GM20000 (cell line): ENCODE data around the gene EEIG1.

Experiments
- DNase-seq: peaks from one replicate; pipeline ENCODE4 v3.0.0; 2012; ENCODE audit warnings: low spot score
- CTCF ChIP-seq: IDR thresholded peaks from 2 replicates; pipeline ENCODE4 v1.5.1; 2012; ENCODE audit warnings: mild to moderate bottlenecking, control low read depth; ENCODE audit errors: extremely low read depth, missing control alignments

Gene EEIG1

GRCh38 chr9:128022886-128023285 lies 42.1 kb upstream of the EEIG1 start:
- TF ChIP-seq CTCF, result no peak
- no peak for DNase-seq

GRCh38 chr9:128021098-128021497 lies 40.3 kb upstream of the EEIG1 start:
- no peak for TF ChIP-seq CTCF

GRCh38 chr9:128020692-128021091 lies 39.9 kb upstream of the EEIG1 start:
- DNase-seq, result peak; percentile 4
- TF ChIP-seq CTCF, result peak; percentile 13

More at GRCh38 chr9:128021098-128021497, 40.3 kb upstream of the EEIG1 start:
- DNase-seq, result no peak

GRCh38 chr9:128015696-128016095 lies 34.9 kb upstream of the EEIG1 start:
- no peak for DNase-seq
- TF ChIP-seq CTCF, result no peak

- no peak for DNase-seq
- TF ChIP-seq CTCF, result no peak
Observed at GRCh38 chr9:128011071-128011817, 30.5 kb upstream of the EEIG1 start.

GRCh38 chr9:128009639-128010038 lies 28.9 kb upstream of the EEIG1 start:
- no peak for TF ChIP-seq CTCF
- no peak for DNase-seq

- no peak for TF ChIP-seq CTCF
- no peak for DNase-seq
Observed at GRCh38 chr9:128008171-128008570, 27.4 kb upstream of the EEIG1 start.
